Panc1 (cell line): ENCODE results near the gene CCDC74B.
"Not testable (repeated sequence)": the region's sequence is repeated elsewhere in the genome, so short reads cannot be mapped to it uniquely, and the experiment has no call there.

Source experiments
- CTCF ChIP-seq: fragments of 450-650 bp; IDR thresholded peaks from 2 replicates; pipeline ENCODE4 v1.5.1; 2017; ENCODE audit warnings: mild to moderate bottlenecking
- POLR2AphosphoS5 ChIP-seq: IDR thresholded peaks from 2 replicates; pipeline ENCODE4 v1.6.1; 2012; ENCODE audit warnings: mild to moderate bottlenecking, low read depth, low read length, moderate library complexity
- TCF7L2 ChIP-seq: IDR thresholded peaks from 2 replicates; pipeline ENCODE4 v1.6.1; 2011; ENCODE audit warnings: mild to moderate bottlenecking, low read depth, low read length, inconsistent platforms

GRCh38 chr2:130159376-130159775 is 14.5 kb upstream of the CCDC74B start:
- TF ChIP-seq CTCF, POLR2AphosphoS5, TCF7L2: not testable (repeated sequence)
